Right lobe of liver (tissue), 6 donors: ENCODE results near the gene BMP7. TPM values are rescaled to one million over a fixed set of nuclear protein-coding genes. Genes with fewer than 3 reads are reported as not detected.

Experiments used
- ATAC-seq, 4 donors: fragments of 200-7000 bp; cut with Tn5 transposase; one replicate each; pipeline ENCODE4 v1.9.1; 2020; ENCODE audit warnings: mild to moderate bottlenecking in 4 of 4, moderate library complexity in 4 of 4
- DNase-seq, 3 donors: peaks; one replicate each; pipeline ENCODE4 v3.0.0-alpha.2; 2020
- H3K27ac ChIP-seq, 3 donors: fragments of 200-600 bp; one replicate each; pipeline ENCODE4 v1.8.0; 2022
- H3K27me3 ChIP-seq, 2 donors: fragments of 200-600 bp; one replicate each; pipeline ENCODE4 v1.8.0; 2022
- H3K36me3 ChIP-seq, 4 donors: fragments of 200-600 bp; sonication (generic) in 1 of 4; one replicate each; pipeline versions ENCODE4 v1.5.1 to v1.8.0; 2017 to 2022; ENCODE audit warnings: control low read depth in 1 of 4
- H3K4me1 ChIP-seq, 4 donors: fragments of 200-600 bp; sonication (generic) in 1 of 4; one replicate each; pipeline versions ENCODE4 v1.5.1 to v1.8.0; 2017 to 2022; ENCODE audit warnings: control low read depth in 1 of 4
- H3K4me3 ChIP-seq, 3 donors: fragments of 200-600 bp; one replicate each; pipeline ENCODE4 v1.8.0; 2022
- H3K9me3 ChIP-seq, 4 donors: fragments of 200-600 bp; sonication (generic) in 1 of 4; one replicate each; pipeline versions ENCODE4 v1.5.1 to v1.8.0; 2017 to 2022; ENCODE audit warnings: control low read depth in 1 of 4
- POLR2A ChIP-seq: fragments of 450-650 bp; IDR thresholded peaks from one replicate; pipeline ENCODE4 v1.6.1; 2017; ENCODE audit warnings: antibody characterized with exemption, mild to moderate bottlenecking
- WGBS: methylation state at CpG from one replicate; pipeline ENCODE4 v1.1.6; 2018; ENCODE audit warnings: low coverage, low lambda C conversion rate; ENCODE audit not compliant: insufficient coverage; ENCODE audit errors: missing lambda C conversion rate; 5-methylcytosine and 5-hydroxymethylcytosine counted together
- intact Hi-C, 2 donors: fragments of 100-400 bp; cut with DNase I; formaldehyde crosslinking; loops; one replicate each; pipeline versions ENCODE4 v1.11.2 to v1.14.1; 2022
- total RNA-seq, 6 experiments: library from RNA; depleted of rRNA in 2 of 6; stranded (reverse); fragments of >200 nt in 2 of 6; fragmentation: NEBNext Ultra II Directional in 3 of 6; extraction: Animal tissue kit (Norgen Biotek cat#: 25700) in 3 of 6; gene quantifications; one replicate each; pipeline versions ENCODE4 v1.1.0 to v1.2.4, GENCODE V29; 2016 to 2023
- TF ChIP-seq, protein P1 (sequence below), 4 donors: fragments of 200-600 bp in 3 of 4; fragments of 450-650 bp in 1 of 4; IDR thresholded peaks; one replicate each; pipeline versions ENCODE4 v1.5.1 to v1.8.0; 2016 to 2022; ENCODE audit warnings: antibody characterized with exemption in 4 of 4, mild to moderate bottlenecking in 2 of 4
- donor health status: DM: no; HTN: yes; CAD: no.
- donor health status: DM: no; HTN: no; CAD: no.
- donor health status: DM: no; HTN: no; CAD: no.
- donor health status: DM: no; HTN: yes; CAD: no.
- donor health status: DM: no; HTN: yes; CAD: no.

BMP7 gene
- total RNA-seq, 6 experiments from 2014 or later = not detected

DNA sequence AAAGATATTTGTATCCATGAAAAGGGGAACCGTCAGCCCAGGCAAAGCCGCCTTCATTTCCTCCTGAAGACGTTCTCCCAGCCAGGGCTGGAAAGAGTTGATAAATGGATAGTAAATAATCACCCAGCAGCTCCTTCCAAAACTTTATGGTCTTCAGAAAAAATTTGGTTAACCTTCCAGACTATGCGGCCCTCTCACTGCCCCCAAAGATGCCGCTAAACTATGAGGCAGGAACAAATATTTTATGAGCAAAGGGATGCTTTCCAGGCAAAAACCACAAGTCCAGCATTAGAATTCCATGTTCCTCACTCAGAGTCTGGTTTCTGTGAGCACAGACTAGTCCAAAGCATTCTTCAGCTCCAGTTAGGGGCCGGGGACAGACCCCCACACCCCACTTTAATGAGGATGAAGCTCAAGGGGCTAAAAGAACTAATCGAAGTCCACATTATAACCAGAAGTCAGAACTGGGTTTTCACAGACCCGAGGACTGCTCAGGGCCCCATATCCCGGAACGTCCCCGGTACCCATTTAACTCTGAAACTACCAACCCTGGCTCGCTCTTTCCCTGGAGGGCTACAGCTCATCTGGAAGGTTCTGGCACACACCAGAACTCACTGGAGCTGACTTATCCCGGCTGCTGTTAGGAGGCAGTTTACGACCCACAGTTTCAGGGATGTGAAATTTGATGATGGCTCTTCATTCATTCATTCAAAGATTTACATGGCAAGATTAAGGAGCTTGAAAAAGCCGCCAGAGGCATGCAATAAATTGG, 29.4 kb downstream of the BMP7 start:
- Histone ChIP-seq H3K4me3 (no peak overlapping the region), H3K27ac (no peak overlapping the region), H3K27me3 (no peaks in the 10 kb centered on the region), H3K4me1 (no peaks in the 10 kb centered on the region), H3K9me3 (no peaks in the 10 kb centered on the region), H3K36me3 (no peaks in the 10 kb centered on the region)
- no peak for DNase-seq
- WGBS = 58% methylated on average over 9 of the region's 15 CpGs
- no peak for TF ChIP-seq POLR2A
- TF ChIP-seq, protein P1, sequence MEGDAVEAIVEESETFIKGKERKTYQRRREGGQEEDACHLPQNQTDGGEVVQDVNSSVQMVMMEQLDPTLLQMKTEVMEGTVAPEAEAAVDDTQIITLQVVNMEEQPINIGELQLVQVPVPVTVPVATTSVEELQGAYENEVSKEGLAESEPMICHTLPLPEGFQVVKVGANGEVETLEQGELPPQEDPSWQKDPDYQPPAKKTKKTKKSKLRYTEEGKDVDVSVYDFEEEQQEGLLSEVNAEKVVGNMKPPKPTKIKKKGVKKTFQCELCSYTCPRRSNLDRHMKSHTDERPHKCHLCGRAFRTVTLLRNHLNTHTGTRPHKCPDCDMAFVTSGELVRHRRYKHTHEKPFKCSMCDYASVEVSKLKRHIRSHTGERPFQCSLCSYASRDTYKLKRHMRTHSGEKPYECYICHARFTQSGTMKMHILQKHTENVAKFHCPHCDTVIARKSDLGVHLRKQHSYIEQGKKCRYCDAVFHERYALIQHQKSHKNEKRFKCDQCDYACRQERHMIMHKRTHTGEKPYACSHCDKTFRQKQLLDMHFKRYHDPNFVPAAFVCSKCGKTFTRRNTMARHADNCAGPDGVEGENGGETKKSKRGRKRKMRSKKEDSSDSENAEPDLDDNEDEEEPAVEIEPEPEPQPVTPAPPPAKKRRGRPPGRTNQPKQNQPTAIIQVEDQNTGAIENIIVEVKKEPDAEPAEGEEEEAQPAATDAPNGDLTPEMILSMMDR (IDR thresholded peaks at IDR 0.05) = no peak
- ATAC-seq = no peak
- intact Hi-C loops = loop anchor here in 1 of 2 donors (5.0 kb wide), 1 partner anchor 90 kb away; no protein-coding TSS in a partner anchor

DNA sequence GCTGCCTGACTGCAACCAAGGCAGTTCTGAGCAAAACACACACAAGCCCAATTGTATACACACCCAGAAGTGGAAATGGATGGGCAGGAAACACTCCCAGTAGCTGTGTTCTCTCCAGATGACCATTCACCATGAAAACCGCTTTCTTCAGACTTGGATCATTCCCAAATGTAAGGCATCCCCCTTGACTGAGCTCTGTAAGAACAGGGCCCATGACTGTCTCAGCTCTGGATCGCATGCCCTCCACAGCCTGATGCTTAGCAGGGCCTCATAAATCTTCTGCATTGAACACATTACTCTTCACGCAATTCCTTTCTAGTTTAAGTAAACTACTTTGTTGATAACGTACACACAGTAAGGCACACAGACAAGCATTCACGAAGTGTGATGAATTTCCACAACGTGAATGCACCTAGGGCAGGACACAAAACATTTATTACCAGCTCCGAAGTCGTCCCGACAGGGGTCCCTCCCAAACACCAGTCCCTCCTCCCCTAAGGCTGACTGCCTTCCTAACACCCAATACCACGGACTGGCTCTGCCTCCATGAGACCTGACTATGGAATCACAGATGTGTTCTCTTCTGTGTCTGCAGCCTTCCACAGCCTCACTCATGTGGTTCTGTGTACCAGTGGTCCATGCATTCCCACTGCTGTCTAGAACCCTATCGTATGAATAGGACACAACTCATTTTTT, 31.7 kb downstream of the BMP7 start:
- DNase-seq (no peak), ATAC-seq (no peak)
- Histone ChIP-seq H3K4me1 (no peaks in the 10 kb centered on the region), H3K27me3 (no peaks in the 10 kb centered on the region), H3K36me3 (no peaks in the 10 kb centered on the region), H3K9me3 (no peaks in the 10 kb centered on the region), H3K4me3 (no peak overlapping the region), H3K27ac (no peak overlapping the region)
- TF ChIP-seq, protein P1 (IDR thresholded peaks at IDR 0.05) = no peak
- TF ChIP-seq POLR2A = no peak
- WGBS = 43% methylated on average over 10 of the region's 11 CpGs
- intact Hi-C loops = loop anchor here in 1 of 2 donors (5.0 kb wide), 1 partner anchor 87 kb away; no protein-coding TSS in a partner anchor

DNA sequence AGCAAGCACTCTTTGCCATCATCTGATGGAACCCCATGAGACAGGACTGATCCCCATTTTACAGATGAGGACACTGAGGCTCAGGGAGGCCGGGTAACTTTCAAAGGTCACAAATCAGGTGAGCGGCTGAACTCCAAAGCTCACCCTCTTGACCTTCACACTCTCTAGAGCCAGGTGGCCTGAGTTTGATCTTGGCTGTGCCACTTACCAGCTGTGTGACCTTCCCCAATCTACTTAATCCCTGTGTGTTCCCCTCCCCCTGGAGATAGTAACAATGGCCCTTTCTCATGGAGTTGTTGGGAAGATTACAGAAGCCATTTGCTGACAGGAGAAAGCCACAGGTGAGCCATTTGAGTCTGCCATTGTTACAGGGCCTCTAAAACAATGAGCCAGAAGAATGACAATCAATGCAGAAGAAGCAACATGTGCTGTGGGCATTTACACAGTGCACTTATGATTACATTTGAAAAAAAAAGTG, 34.5 kb downstream of the BMP7 start:
- Histone ChIP-seq H3K36me3 (no peaks in the 10 kb centered on the region), H3K4me1 (no peaks in the 10 kb centered on the region), H3K27ac (no peak overlapping the region), H3K27me3 (no peaks in the 10 kb centered on the region), H3K4me3 (no peak overlapping the region), H3K9me3 (no peaks in the 10 kb centered on the region)
- ATAC-seq (no peak), DNase-seq (no peak)
- WGBS = no CpG with 5 or more reads among the region's 2 CpGs
- intact Hi-C loops = no loop called here
- TF ChIP-seq, protein P1 (IDR thresholded peaks at IDR 0.05) = no peak
- no peak for TF ChIP-seq POLR2A

DNA sequence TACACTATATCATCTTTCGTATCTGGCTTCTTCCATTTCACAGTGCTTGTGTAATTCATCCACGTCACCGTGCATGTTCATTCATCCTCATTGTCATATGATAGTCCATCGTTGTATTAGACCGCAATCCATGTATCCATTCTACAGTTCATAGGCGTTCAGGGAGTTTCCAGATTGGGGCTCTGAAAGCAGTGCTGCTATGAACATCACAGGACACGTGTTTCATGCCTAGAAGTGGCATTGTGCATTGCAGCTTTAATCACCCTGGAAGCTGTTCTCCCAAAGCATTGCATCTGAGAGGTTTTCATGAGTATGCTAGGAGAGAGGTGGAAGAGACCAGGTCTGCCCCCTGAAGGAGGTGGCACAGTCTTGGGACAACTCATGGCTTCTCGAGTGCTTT, 35.3 kb downstream of the BMP7 start:
- Histone ChIP-seq H3K27ac (no peak overlapping the region), H3K4me3 (no peak overlapping the region), H3K9me3 (no peaks in the 10 kb centered on the region), H3K4me1 (no peaks in the 10 kb centered on the region), H3K27me3 (no peaks in the 10 kb centered on the region), H3K36me3 (no peaks in the 10 kb centered on the region)
- intact Hi-C loops = no loop called here
- no peak for TF ChIP-seq POLR2A
- TF ChIP-seq, protein P1 (IDR thresholded peaks at IDR 0.05) = no peak
- DNase-seq (no peak), ATAC-seq (no peak)
- WGBS = 40% methylated on average over 7 of the region's 8 CpGs
